Neural cell (in vitro differentiated cells): Measurements from ENCODE around the gene TFB1M.

ENCODE experiments used
- CTCF ChIP-seq: fragments of 450-650 bp; IDR thresholded peaks from 2 replicates; pipeline ENCODE4 v1.5.1; 2014; ENCODE audit warnings: antibody characterized with exemption, mild to moderate bottlenecking, moderate library complexity; ENCODE audit not compliant: poor library complexity, severe bottlenecking
- EP300 ChIP-seq: fragments of 450-650 bp; conservative IDR thresholded peaks from 2 replicates; pipeline ENCODE4 v1.6.1; 2014; ENCODE audit warnings: antibody characterized with exemption, mild to moderate bottlenecking, moderate library complexity; ENCODE audit not compliant: poor library complexity, severe bottlenecking
- EZH2 ChIP-seq: fragments of 200-600, 300-800 bp; shearing (Covaris generic), sonication (generic); IDR thresholded peaks from 2 replicates; pipeline ENCODE4 v1.6.1; 2014; ENCODE audit warnings: antibody characterized with exemption, low read length, borderline replicate concordance, mild to moderate bottlenecking; ENCODE audit not compliant: insufficient read depth, poor library complexity, severe bottlenecking
- MXI1 ChIP-seq: fragments of 450-650 bp; conservative IDR thresholded peaks from 2 replicates; pipeline ENCODE4 v1.6.1; 2014; ENCODE audit warnings: antibody characterized with exemption, mild to moderate bottlenecking; ENCODE audit not compliant: poor library complexity, severe bottlenecking
- POLR2AphosphoS5 ChIP-seq: IDR thresholded peaks from 2 replicates; pipeline ENCODE4 v1.6.1; 2012
- RAD21 ChIP-seq: fragments of 450-650 bp; conservative IDR thresholded peaks from 2 replicates; pipeline ENCODE4 v1.6.1; 2014; ENCODE audit warnings: antibody characterized with exemption, mild to moderate bottlenecking, moderate library complexity
- SMC3 ChIP-seq: fragments of 450-650 bp; conservative IDR thresholded peaks from 2 replicates; pipeline ENCODE4 v1.6.1; 2014; ENCODE audit warnings: antibody characterized with exemption, mild to moderate bottlenecking, moderate library complexity; ENCODE audit not compliant: poor library complexity

GRCh38 chr6:155327326-155328073 is 13.2 kb upstream of the TFB1M start:
- peak; percentile 90 for TF ChIP-seq CTCF
- TF ChIP-seq EZH2: no peak
- no peak for TF ChIP-seq EP300
- no peak for TF ChIP-seq POLR2AphosphoS5
- no peak for TF ChIP-seq MXI1
- TF ChIP-seq SMC3: peak; percentile 95
- TF ChIP-seq RAD21: peak; percentile 95
